ENCODE data around the gene EVI5. TPM values are rescaled to one million over a fixed set of nuclear protein-coding genes. Genes with fewer than 3 reads are reported as not detected.
"Not testable (repeated sequence)": the region's sequence is repeated elsewhere in the genome, so short reads cannot be mapped to it uniquely, and the experiment has no call there.

The EVI5 gene
- total and polyA plus RNA-seq, 2 experiments from 2014 or later = 16.5 to 20.0 TPM

DNA sequence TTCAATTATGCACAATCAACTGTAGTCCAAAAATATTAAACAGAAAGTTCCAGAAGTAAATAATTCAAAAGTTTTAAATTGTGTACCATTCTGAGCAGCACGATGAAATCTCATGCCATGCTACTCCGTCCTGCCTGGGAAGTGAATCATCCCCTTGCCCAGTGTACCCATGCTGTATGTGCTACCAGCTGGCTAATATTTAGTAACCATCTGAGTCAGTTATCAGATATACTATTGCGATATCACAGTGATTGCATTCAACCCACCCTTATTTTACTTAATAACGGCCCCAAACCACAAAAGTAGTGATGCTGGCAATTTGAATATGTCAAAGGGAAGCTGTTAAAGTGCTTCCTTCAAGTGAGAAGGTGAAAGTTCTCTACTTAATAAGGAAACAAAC is 56.2 kb downstream of the EVI5 start:
- Histone ChIP-seq H2AFZ (no peak overlapping the region), H3K4me3 (no peak overlapping the region), H3K27ac (no peak overlapping the region), H3K4me2 (ENCODE audit: unreplicated experiment) (no peak overlapping the region), H4K20me1 (ENCODE audit: insufficient read depth) (no peaks in the 10 kb centered on the region), H3K9ac (no peak overlapping the region), H3K9me2 (ENCODE audit: insufficient read depth) (no peaks in the 10 kb centered on the region), H3K4me1 (ENCODE audit: insufficient read depth) (no peaks in the 10 kb centered on the region), H3K79me2 (ENCODE audit: insufficient read depth) (peaks cover 36% of the 10 kb centered on the region), H3K27me3 (replicated peaks; ENCODE audit: insufficient read depth) (no peaks in the 10 kb centered on the region), H3K36me3 (ENCODE audit: low read depth) (no peaks in the 10 kb centered on the region), H3K9me3 (ENCODE audit: low read depth) (no peaks in the 10 kb centered on the region), H3F3A (ENCODE audit: insufficient read depth) (no peaks in the 10 kb centered on the region)
- TF ChIP-seq EZH2 (IDR thresholded peaks at IDR 0.05; ENCODE audit: insufficient read depth, poor library complexity, severe bottlenecking) = no peak
- no peak for TF ChIP-seq EZH2phosphoT487 (IDR thresholded peaks at IDR 0.05; ENCODE audit: insufficient read depth, low read depth)
- DNase-seq = peak; percentile 27
- in situ Hi-C loops (cut with MboI) = no loop called here
- WGBS, 2 experiments (ENCODE audit: low coverage in 1 of 2, low lambda C conversion rate in 2 of 2, missing lambda C conversion rate in 2 of 2) = 82 to 86% methylated on average over 4 of the region's 4 CpGs

DNA sequence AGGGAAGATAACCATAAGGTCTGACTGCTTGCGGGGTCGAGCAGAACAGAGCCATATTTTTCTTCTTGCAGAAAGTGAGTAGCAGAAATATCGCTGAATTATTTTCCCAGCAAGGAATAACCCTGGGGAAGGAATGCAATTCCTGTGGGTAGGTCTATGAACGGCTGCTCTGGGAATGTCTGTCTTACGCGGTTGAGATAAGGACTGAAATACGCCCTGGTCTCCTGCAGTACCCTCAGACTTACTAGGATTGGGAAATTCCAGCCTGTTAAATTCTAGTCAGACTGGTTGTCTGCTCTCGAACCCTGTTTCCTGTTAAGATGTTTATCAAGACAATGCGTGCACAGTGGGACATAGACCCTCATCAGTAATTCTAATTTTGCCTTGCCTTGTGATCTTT is 61.2 kb downstream of the EVI5 start:
- H3K4me1 ChIP-seq (ENCODE audit: insufficient read depth); H3K4me3 ChIP-seq; H3K4me2 ChIP-seq (ENCODE audit: unreplicated experiment); H3K9me2 ChIP-seq (ENCODE audit: insufficient read depth); H3K27ac ChIP-seq; H3F3A ChIP-seq (ENCODE audit: insufficient read depth); H3K27me3 ChIP-seq (replicated peaks; ENCODE audit: insufficient read depth); in situ Hi-C loops (cut with MboI); H2AFZ ChIP-seq; DNase-seq; H3K9me3 ChIP-seq (ENCODE audit: low read depth); H4K20me1 ChIP-seq (ENCODE audit: insufficient read depth); H3K9ac ChIP-seq; H3K36me3 ChIP-seq (ENCODE audit: low read depth): not testable (repeated sequence)
- 96 to 100% methylated on average over 9 of the region's 9 CpGs for WGBS, 2 experiments (ENCODE audit: low coverage in 1 of 2, low lambda C conversion rate in 2 of 2, missing lambda C conversion rate in 2 of 2)
- H3K79me2 ChIP-seq (ENCODE audit: insufficient read depth) = peaks cover 61% of the 10 kb centered on the region

DNA sequence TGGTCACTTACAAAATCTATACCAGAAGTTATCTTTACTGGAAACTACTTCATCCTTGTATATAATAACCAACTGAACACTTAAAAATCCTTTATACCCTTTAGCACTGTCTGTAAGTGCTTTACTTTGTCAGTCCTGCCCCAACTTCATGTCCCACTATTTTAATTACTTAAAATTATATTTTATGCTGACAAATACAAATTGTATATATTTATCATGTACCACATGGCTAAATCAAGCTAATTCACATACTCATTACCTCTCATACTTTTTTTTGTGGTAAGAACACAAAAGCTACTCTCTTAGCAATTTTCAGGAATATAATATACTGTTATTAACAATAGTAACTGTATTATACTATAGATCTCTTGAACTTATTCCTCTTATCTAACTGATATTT is 63.0 kb downstream of the EVI5 start:
- H3K27ac ChIP-seq = no peak overlapping the region
- H3K9me2 ChIP-seq (ENCODE audit: insufficient read depth) = no peaks in the 10 kb centered on the region
- no peak overlapping the region for H3K4me2 ChIP-seq (ENCODE audit: unreplicated experiment)
- H3F3A ChIP-seq (ENCODE audit: insufficient read depth) = no peaks in the 10 kb centered on the region
- no peaks in the 10 kb centered on the region for H3K4me1 ChIP-seq (ENCODE audit: insufficient read depth)
- no peaks in the 10 kb centered on the region for H3K27me3 ChIP-seq (replicated peaks; ENCODE audit: insufficient read depth)
- TF ChIP-seq EZH2 (IDR thresholded peaks at IDR 0.05; ENCODE audit: insufficient read depth, poor library complexity, severe bottlenecking) (no peak), EZH2phosphoT487 (IDR thresholded peaks at IDR 0.05; ENCODE audit: insufficient read depth, low read depth) (no peak)
- no peaks in the 10 kb centered on the region for H3K9me3 ChIP-seq (ENCODE audit: low read depth)
- no peaks in the 10 kb centered on the region for H3K36me3 ChIP-seq (ENCODE audit: low read depth)
- DNase-seq = no peak
- peaks cover 69% of the 10 kb centered on the region for H3K79me2 ChIP-seq (ENCODE audit: insufficient read depth)
- no peak overlapping the region for H2AFZ ChIP-seq
- H3K9ac ChIP-seq = no peak overlapping the region
- no peaks in the 10 kb centered on the region; the same call in 1 of the 2 replicates for H4K20me1 ChIP-seq (ENCODE audit: insufficient read depth)
- in situ Hi-C loops (cut with MboI) = no loop called here
- H3K4me3 ChIP-seq = no peak overlapping the region

DNA sequence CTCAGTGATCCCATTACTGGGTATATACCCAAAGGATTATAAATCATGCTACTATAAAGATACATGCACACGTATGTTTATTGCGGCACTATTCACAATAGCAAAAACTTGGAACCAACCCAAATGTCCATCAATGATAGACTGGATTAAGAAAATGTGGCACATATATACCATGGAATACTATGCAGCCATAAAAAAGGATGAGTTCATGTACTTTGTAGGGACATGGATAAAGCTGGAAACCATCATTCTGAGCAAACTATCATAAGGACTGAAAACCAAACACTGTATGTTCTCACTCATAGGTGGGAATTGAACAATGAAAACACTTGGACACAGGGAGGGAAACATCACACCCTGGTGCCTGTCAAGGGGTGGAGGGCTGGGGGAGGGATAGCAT is 63.8 kb downstream of the EVI5 start:
- H3K4me1 ChIP-seq (ENCODE audit: insufficient read depth); H2AFZ ChIP-seq; H3K4me3 ChIP-seq; H3K9ac ChIP-seq; H3K27me3 ChIP-seq (replicated peaks; ENCODE audit: insufficient read depth); H3K9me2 ChIP-seq (ENCODE audit: insufficient read depth); H3K36me3 ChIP-seq (ENCODE audit: low read depth); H3F3A ChIP-seq (ENCODE audit: insufficient read depth); H3K4me2 ChIP-seq (ENCODE audit: unreplicated experiment); H4K20me1 ChIP-seq (ENCODE audit: insufficient read depth); H3K9me3 ChIP-seq (ENCODE audit: low read depth); in situ Hi-C loops (cut with MboI); H3K27ac ChIP-seq; DNase-seq: not testable (repeated sequence)
- WGBS, 2 experiments (ENCODE audit: low coverage in 1 of 2, low lambda C conversion rate in 2 of 2, missing lambda C conversion rate in 2 of 2) = 91 to 96% methylated on average over 2 of the region's 2 CpGs
- peaks cover 68% of the 10 kb centered on the region for H3K79me2 ChIP-seq (ENCODE audit: insufficient read depth)

DNA sequence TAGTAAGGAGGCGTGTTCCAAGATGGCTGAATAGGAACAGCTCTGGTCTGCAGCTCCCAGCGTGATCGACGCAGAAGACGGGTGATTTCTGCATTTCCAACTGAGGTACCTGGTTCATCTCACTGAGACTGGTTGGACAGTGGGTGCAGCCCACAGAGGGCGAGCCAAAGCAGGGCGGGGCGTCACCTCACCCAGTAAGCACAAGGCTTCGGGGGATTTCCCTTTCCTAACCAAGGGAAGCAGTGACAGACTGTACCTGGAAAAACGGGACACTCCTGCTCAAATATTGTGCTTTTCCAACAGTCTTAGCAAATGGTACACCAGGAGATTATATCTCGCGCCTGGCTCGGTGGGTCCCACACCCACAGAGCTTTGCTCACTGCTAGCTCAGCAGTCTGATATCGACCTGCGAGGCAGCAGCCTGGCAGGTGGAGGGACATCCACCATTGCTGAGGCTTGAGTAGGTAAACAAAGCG is 69.4 kb downstream of the EVI5 start:
- H3K4me1 ChIP-seq (ENCODE audit: insufficient read depth); H3K4me2 ChIP-seq (ENCODE audit: unreplicated experiment); H3K27me3 ChIP-seq (replicated peaks; ENCODE audit: insufficient read depth); H3K9ac ChIP-seq; H3K9me3 ChIP-seq (ENCODE audit: low read depth); H3F3A ChIP-seq (ENCODE audit: insufficient read depth); H2AFZ ChIP-seq; H3K36me3 ChIP-seq (ENCODE audit: low read depth); in situ Hi-C loops (cut with MboI); H3K27ac ChIP-seq; H3K4me3 ChIP-seq; H4K20me1 ChIP-seq (ENCODE audit: insufficient read depth); DNase-seq; H3K9me2 ChIP-seq (ENCODE audit: insufficient read depth): not testable (repeated sequence)
- H3K79me2 ChIP-seq (ENCODE audit: insufficient read depth) = peaks cover 54% of the 10 kb centered on the region
- 96 to 97% methylated on average over 13 to 16 of the region's 16 CpGs for WGBS, 2 experiments (ENCODE audit: low coverage in 1 of 2, low lambda C conversion rate in 2 of 2, missing lambda C conversion rate in 2 of 2)

Data from GM23248 (cell line).